Fibroblast of lung (primary cell): Measurements from ENCODE around the gene PCSK5. TPM values are rescaled to one million over a fixed set of nuclear protein-coding genes. Genes with fewer than 3 reads are reported as not detected.
A peak's percentile ranks its signal among the peaks of the same experiment; 100 is the strongest.

Experiments
- DNase-seq, 2 donors: peaks; one replicate each; pipeline versions ENCODE4 v3.0.0 to v3.0.0-alpha.2; 2010; ENCODE audit warnings: low read depth in 2 of 2
- H2AFZ ChIP-seq: 2 replicates; pipeline ENCODE4 v1.5.1; 2012; ENCODE audit warnings: low read length, control low read depth, inconsistent platforms
- H3K27ac ChIP-seq: 2 replicates; pipeline ENCODE4 v1.5.1; 2011; ENCODE audit warnings: low read length, control low read depth; ENCODE audit not compliant: insufficient read depth
- H3K27me3 ChIP-seq: 2 replicates; pipeline ENCODE4 v1.5.1; 2011; ENCODE audit warnings: mild to moderate bottlenecking, low read length; ENCODE audit not compliant: control insufficient read depth, insufficient read depth
- H3K36me3 ChIP-seq: 2 replicates; pipeline ENCODE4 v1.5.1; 2011; ENCODE audit warnings: low read length; ENCODE audit not compliant: control insufficient read depth, insufficient read depth
- H3K4me1 ChIP-seq: 2 replicates; pipeline ENCODE4 v1.5.1; 2011; ENCODE audit warnings: low read length; ENCODE audit not compliant: control insufficient read depth, insufficient read depth; ENCODE audit errors: extremely low read depth
- H3K4me2 ChIP-seq: 2 replicates; pipeline ENCODE4 v1.5.1; 2011; ENCODE audit warnings: low read length, control low read depth; ENCODE audit not compliant: insufficient read depth; ENCODE audit errors: extremely low read depth
- H3K4me3 ChIP-seq, 4 experiments: fragments of 200-600 bp in 1 of 4; sonication (generic) in 1 of 4; replicated peaks in 1 of 4; 2 replicates each; pipeline ENCODE4 v1.5.1; 2011 to 2016; ENCODE audit warnings: low read length in 4 of 4, low read depth in 3 of 4, mild to moderate bottlenecking in 3 of 4, control low read depth in 2 of 4, inconsistent platforms in 1 of 4, mixed read lengths in 1 of 4; ENCODE audit not compliant: insufficient read depth in 1 of 4; ENCODE audit errors: control extremely low read depth in 1 of 4
- H3K79me2 ChIP-seq: 2 replicates; pipeline ENCODE4 v1.5.1; 2012; ENCODE audit warnings: mild to moderate bottlenecking, low read length, inconsistent platforms; ENCODE audit not compliant: control insufficient read depth, insufficient read depth
- H3K9ac ChIP-seq: 2 replicates; pipeline ENCODE4 v1.5.1; 2011; ENCODE audit warnings: mild to moderate bottlenecking, low read length, control low read depth; ENCODE audit not compliant: insufficient read depth
- H3K9me3 ChIP-seq: 2 replicates; pipeline ENCODE4 v1.5.1; 2012; ENCODE audit warnings: low read depth, low read length; ENCODE audit not compliant: control insufficient read depth, insufficient read depth
- H4K20me1 ChIP-seq: 2 replicates; pipeline ENCODE4 v1.5.1; 2011; ENCODE audit warnings: low read length; ENCODE audit not compliant: control insufficient read depth, insufficient read depth; ENCODE audit errors: extremely low read depth
- CTCF ChIP-seq, 2 donors: IDR thresholded peaks in 1 of 2; conservative IDR thresholded peaks in 1 of 2; 1 replicate in 1 of 2; 2 replicates in 1 of 2; pipeline ENCODE4 v1.5.1; 2011 to 2012; ENCODE audit warnings: low read length in 2 of 2, control low read depth in 1 of 2, inconsistent platforms in 1 of 2, low read depth in 1 of 2, mild to moderate bottlenecking in 1 of 2
- EZH2 ChIP-seq: IDR thresholded peaks from 2 replicates; pipeline ENCODE4 v1.5.1; 2012; ENCODE audit warnings: low read length, control low read depth, mild to moderate bottlenecking; ENCODE audit errors: missing control alignments
- polyA plus RNA-seq, 2 donors: library from polyadenylated mRNA; depleted of rRNA in 1 of 2; stranded (reverse) in 1 of 2; unstranded in 1 of 2; fragments of >200 nt; gene quantifications; 2 replicates each; pipeline ENCODE4 v1.2.1, GENCODE V29; 2011 to 2012; ENCODE audit warnings: missing spikeins in 1 of 2
- total RNA-seq: library from RNA; depleted of rRNA; stranded (reverse); fragments of >200 nt; gene quantifications from 2 replicates; pipeline ENCODE4 v1.2.1, GENCODE V29; 2014

The PCSK5 gene
- total and polyA plus RNA-seq, 2 donors (not counting 1 experiment from before 2014, with no cell fraction given) = 3.1 to 4.8 TPM

GRCh38 chr9:76112151-76112550 is 221.7 kb downstream of the PCSK5 start:
- Histone ChIP-seq H3K4me2 (no peak overlapping the region), H3K27me3 (no peaks in the 10 kb centered on the region), H2AFZ (no peak overlapping the region), H3K9ac (no peak overlapping the region), H3K27ac (no peak overlapping the region), H3K36me3 (no peaks in the 10 kb centered on the region), H3K4me1 (no peaks in the 10 kb centered on the region), H4K20me1 (no peaks in the 10 kb centered on the region), H3K9me3 (no peaks in the 10 kb centered on the region), H3K4me3 (no peak overlapping the region), H3K79me2 (no peaks in the 10 kb centered on the region)
- TF ChIP-seq EZH2 (no peak), CTCF (conservative IDR thresholded peaks at IDR 0.05 in 1 of 2, IDR thresholded peaks at IDR 0.05 in 1 of 2; ENCODE audit: low read depth in 1 of 2, low read length in 2 of 2) (no peak)
- DNase-seq = no peak

GRCh38 chr9:76114144-76114543 is 223.7 kb downstream of the PCSK5 start:
- DNase-seq = peak in 1 of 2 donors; percentile 53
- TF ChIP-seq EZH2 = no peak
- TF ChIP-seq CTCF (conservative IDR thresholded peaks at IDR 0.05 in 1 of 2, IDR thresholded peaks at IDR 0.05 in 1 of 2; ENCODE audit: low read depth in 1 of 2, low read length in 2 of 2) = peak in 1 of 2 donors; percentile 4

GRCh38 chr9:76115396-76115795 is 224.9 kb downstream of the PCSK5 start:
- no peaks in the 10 kb centered on the region for H3K36me3 ChIP-seq
- TF ChIP-seq CTCF (conservative IDR thresholded peaks at IDR 0.05 in 1 of 2, IDR thresholded peaks at IDR 0.05 in 1 of 2; ENCODE audit: low read depth in 1 of 2, low read length in 2 of 2) (no peak), EZH2 (no peak)
- no peak overlapping the region for H3K4me3 ChIP-seq
- H3K27me3 ChIP-seq = no peaks in the 10 kb centered on the region
- H3K4me2 ChIP-seq = no peak overlapping the region
- no peaks in the 10 kb centered on the region for H3K4me1 ChIP-seq
- H3K27ac ChIP-seq = no peak overlapping the region
- H3K9ac ChIP-seq = no peak overlapping the region
- H3K9me3 ChIP-seq = no peaks in the 10 kb centered on the region
- peak in 1 of 2 donors; percentile 43 for DNase-seq
- no peak overlapping the region for H2AFZ ChIP-seq
- no peaks in the 10 kb centered on the region for H3K79me2 ChIP-seq
- no peaks in the 10 kb centered on the region for H4K20me1 ChIP-seq

More at GRCh38 chr9:76114144-76114543, 223.7 kb downstream of the PCSK5 start:
- Histone ChIP-seq H3K4me3 (no peak overlapping the region), H3K9me3 (no peaks in the 10 kb centered on the region), H3K4me1 (no peaks in the 10 kb centered on the region), H3K9ac (no peak overlapping the region), H2AFZ (no peak overlapping the region), H3K27ac (no peak overlapping the region), H3K36me3 (no peaks in the 10 kb centered on the region), H3K79me2 (no peaks in the 10 kb centered on the region), H3K27me3 (no peaks in the 10 kb centered on the region), H4K20me1 (no peaks in the 10 kb centered on the region), H3K4me2 (no peak overlapping the region)
